Tibial nerve (tissue), 4 donors: ENCODE measurements around the gene LTBP1. TPM values are rescaled to one million over a fixed set of nuclear protein-coding genes. Genes with fewer than 3 reads are reported as not detected.

Source experiments
- DNase-seq, 2 donors: peaks; one replicate each; pipeline ENCODE4 v3.0.0-alpha.2; 2019; ENCODE audit warnings: low spot score in 2 of 2
- H3K27ac ChIP-seq, 4 donors: fragments of 200-600 bp; sonication (generic) in 3 of 4; one replicate each; pipeline ENCODE4 v1.5.1; 2017 to 2019; ENCODE audit warnings: mild to moderate bottlenecking in 1 of 4
- H3K27me3 ChIP-seq, 2 donors: fragments of 200-600 bp; sonication (generic) in 1 of 2; one replicate each; pipeline versions ENCODE4 v1.5.1 to v1.6.0; 2017 to 2019
- H3K36me3 ChIP-seq, 3 donors: fragments of 200-600 bp; sonication (generic); one replicate each; pipeline ENCODE4 v1.5.1; 2018 to 2019
- H3K4me1 ChIP-seq, 4 donors: fragments of 200-600 bp; sonication (generic) in 3 of 4; one replicate each; pipeline ENCODE4 v1.5.1; 2017 to 2019
- H3K4me3 ChIP-seq, 4 donors: fragments of 200-600 bp; sonication (generic) in 3 of 4; one replicate each; pipeline ENCODE4 v1.5.1; 2017 to 2019; ENCODE audit warnings: mild to moderate bottlenecking in 1 of 4, moderate library complexity in 1 of 4
- H3K9me3 ChIP-seq, 4 donors: fragments of 200-600 bp; sonication (generic) in 3 of 4; one replicate each; pipeline ENCODE4 v1.5.1; 2017 to 2019
- CTCF ChIP-seq, 5 experiments: fragments of 200-600 bp in 3 of 5; fragments of 450-650 bp in 2 of 5; sonication (generic) in 3 of 5; IDR thresholded peaks; one replicate each; pipeline ENCODE4 v1.5.1; 2016 to 2019; ENCODE audit warnings: antibody characterized with exemption in 5 of 5, mild to moderate bottlenecking in 3 of 5, moderate library complexity in 2 of 5
- EP300 ChIP-seq, 2 donors: sonication (generic); formaldehyde crosslinking; IDR thresholded peaks; one replicate each; pipeline ENCODE4 v1.6.1; 2017; ENCODE audit warnings: antibody characterized with exemption in 2 of 2, mild to moderate bottlenecking in 1 of 2
- POLR2A ChIP-seq, 2 donors: fragments of 450-650 bp; IDR thresholded peaks; one replicate each; pipeline ENCODE4 v1.6.1; 2017; ENCODE audit warnings: antibody characterized with exemption in 2 of 2, mild to moderate bottlenecking in 2 of 2, moderate library complexity in 2 of 2
- WGBS, 2 donors: methylation state at CpG; one replicate each; pipeline ENCODE4 v1.1.5; 2018; 5-methylcytosine and 5-hydroxymethylcytosine counted together
- total RNA-seq, 4 donors: library from RNA; depleted of rRNA; stranded (reverse); fragments of >200 nt; gene quantifications; one replicate each; pipeline ENCODE4 v1.1.0, GENCODE V29; 2016

LTBP1 gene
- total RNA-seq, 4 donors from 2014 or later = 29.4 to 89.8 (median 50.6) TPM

GRCh38 chr2:33351781-33352180 is 405.0 kb downstream of the LTBP1 start:
- Histone ChIP-seq H3K4me3 (no peak overlapping the region), H3K27ac (no peak overlapping the region), H3K4me1 (no peaks in the 10 kb centered on the region), H3K36me3 (peaks cover 0 to 4% (median 0%) of the 10 kb centered on the region in 3 donors), H3K9me3 (peaks cover 0 to 9% (median 0%) of the 10 kb centered on the region in 4 donors), H3K27me3 (no peaks in the 10 kb centered on the region)
- no peak for DNase-seq
- no peak for TF ChIP-seq EP300 (IDR thresholded peaks at IDR 0.05)
- TF ChIP-seq POLR2A (IDR thresholded peaks at IDR 0.05) = no peak
- TF ChIP-seq CTCF (IDR thresholded peaks at IDR 0.05) = no peak

- Histone ChIP-seq H3K4me3 (no peak overlapping the region), H3K27ac (no peak overlapping the region), H3K4me1 (no peaks in the 10 kb centered on the region), H3K36me3 (peaks cover 0 to 4% (median 0%) of the 10 kb centered on the region in 3 donors), H3K9me3 (peaks cover 0 to 9% (median 0%) of the 10 kb centered on the region in 4 donors), H3K27me3 (no peaks in the 10 kb centered on the region)
- no peak for TF ChIP-seq CTCF (IDR thresholded peaks at IDR 0.05)
- TF ChIP-seq POLR2A (IDR thresholded peaks at IDR 0.05) = no peak
- no peak for TF ChIP-seq EP300 (IDR thresholded peaks at IDR 0.05)
- no peak for DNase-seq
- 90 to 95% methylated on average over 8 of the region's 8 CpGs for WGBS, 2 donors
Measured at GRCh38 chr2:33354981-33355380, 408.2 kb downstream of the LTBP1 start.

GRCh38 chr2:33358878-33359277 is 412.1 kb downstream of the LTBP1 start:
- H3K36me3 ChIP-seq = no peaks in the 10 kb centered on the region
- no peak overlapping the region for H3K4me3 ChIP-seq
- H3K27me3 ChIP-seq = no peaks in the 10 kb centered on the region
- TF ChIP-seq EP300 (IDR thresholded peaks at IDR 0.05) = no peak
- no peak for TF ChIP-seq POLR2A (IDR thresholded peaks at IDR 0.05)
- no peak for TF ChIP-seq CTCF (IDR thresholded peaks at IDR 0.05)
- peaks cover 0 to 9% (median 0%) of the 10 kb centered on the region in 4 donors for H3K9me3 ChIP-seq
- H3K4me1 ChIP-seq = no peaks in the 10 kb centered on the region
- WGBS, 2 donors = 85 to 88% methylated on average over 6 of the region's 6 CpGs
- no peak overlapping the region for H3K27ac ChIP-seq
- no peak for DNase-seq

- DNase-seq = no peak
- TF ChIP-seq EP300 (IDR thresholded peaks at IDR 0.05) (no peak), POLR2A (IDR thresholded peaks at IDR 0.05) (no peak), CTCF (IDR thresholded peaks at IDR 0.05) (no peak)
- Histone ChIP-seq H3K27me3 (no peaks in the 10 kb centered on the region), H3K9me3 (no peaks in the 10 kb centered on the region), H3K27ac (no peak overlapping the region), H3K4me3 (no peak overlapping the region), H3K4me1 (no peaks in the 10 kb centered on the region), H3K36me3 (peaks cover 0 to 7% (median 0%) of the 10 kb centered on the region in 3 donors)
- WGBS, 2 donors = 80 to 83% methylated on average over 5 of the region's 5 CpGs
Measured at GRCh38 chr2:33363325-33364298, 416.9 kb downstream of the LTBP1 start.

GRCh38 chr2:33365264-33365970 is 418.7 kb downstream of the LTBP1 start:
- H3K9me3 ChIP-seq = no peaks in the 10 kb centered on the region
- WGBS, 2 donors = 68 to 70% methylated on average over 9 of the region's 9 CpGs
- no peak for DNase-seq
- no peaks in the 10 kb centered on the region for H3K27me3 ChIP-seq
- H3K27ac ChIP-seq = no peak overlapping the region
- H3K4me3 ChIP-seq = no peak overlapping the region
- peaks cover 0 to 7% (median 0%) of the 10 kb centered on the region in 3 donors for H3K36me3 ChIP-seq
- no peaks in the 10 kb centered on the region for H3K4me1 ChIP-seq
- no peak for TF ChIP-seq EP300 (IDR thresholded peaks at IDR 0.05)
- no peak for TF ChIP-seq POLR2A (IDR thresholded peaks at IDR 0.05)
- TF ChIP-seq CTCF (IDR thresholded peaks at IDR 0.05) = no peak
